TTC549 (cell line): ENCODE measurements around the gene SLC2A4.

Experiments used
- FAIRE-seq: peaks from 2 replicates; lab custom pipeline; 2012; peaks lifted over from hg19 to GRCh38; lab: Jason Lieb, UNC

The SLC2A4 gene

GRCh38 chr17:7279448-7279847 lies 2.1 kb upstream of the SLC2A4 start:
- FAIRE-seq = no peak

GRCh38 chr17:7280519-7281073 lies 922 bp upstream of the SLC2A4 start:
- FAIRE-seq = peak; percentile 15

GRCh38 chr17:7281953-7282751 lies 634 bp downstream of the SLC2A4 start:
- no peak for FAIRE-seq

GRCh38 chr17:7282752-7283321 lies 1.3 kb downstream of the SLC2A4 start:
- FAIRE-seq = no peak

GRCh38 chr17:7283471-7284216 lies 2.1 kb downstream of the SLC2A4 start:
- no peak for FAIRE-seq

GRCh38 chr17:7284911-7285310 lies 3.4 kb downstream of the SLC2A4 start:
- no peak for FAIRE-seq

- FAIRE-seq = no peak
These were observed 4.2 kb downstream of the SLC2A4 start for GRCh38 chr17:7285679-7286078.

GRCh38 chr17:7289256-7290032 lies 7.9 kb downstream of the SLC2A4 start:
- no peak for FAIRE-seq

GRCh38 chr17:7290166-7290565 lies 8.6 kb downstream of the SLC2A4 start:
- no peak for FAIRE-seq

GRCh38 chr17:7290685-7291084 lies 9.2 kb downstream of the SLC2A4 start:
- no peak for FAIRE-seq

- FAIRE-seq = no peak
These were observed 10.7 kb downstream of the SLC2A4 start for GRCh38 chr17:7292194-7292593.

GRCh38 chr17:7292729-7293128 lies 11.2 kb downstream of the SLC2A4 start:
- FAIRE-seq = no peak

- FAIRE-seq = no peak
These were observed 11.6 kb downstream of the SLC2A4 start for GRCh38 chr17:7293159-7293558.

- FAIRE-seq = no peak
These were observed 12.5 kb downstream of the SLC2A4 start for GRCh38 chr17:7293816-7294613.

GRCh38 chr17:7294614-7295153 lies 13.2 kb downstream of the SLC2A4 start, which contains the start of gene YBX2:
TSS of gene YBX2 (minus strand) at chr17:7294639. CDS start at chr17:7294500, 139 bp downstream.
- no peak for FAIRE-seq

GRCh38 chr17:7295230-7296180 lies 14.0 kb downstream of the SLC2A4 start:
- FAIRE-seq = no peak

GRCh38 chr17:7296189-7296861 lies 14.8 kb downstream of the SLC2A4 start:
- no peak for FAIRE-seq

- no peak for FAIRE-seq
These were observed 22.7 kb downstream of the SLC2A4 start for GRCh38 chr17:7304179-7304578.
